NCI-H2227 treated with DMSO at 0.1 percent for 48 hours (cell line): ENCODE results near the gene FOXG1.

Source experiments
- DNase-seq: peaks from one replicate; lab custom pipeline; 2025; lab: John Stamatoyannopoulos, UW

The FOXG1 gene

DNA sequence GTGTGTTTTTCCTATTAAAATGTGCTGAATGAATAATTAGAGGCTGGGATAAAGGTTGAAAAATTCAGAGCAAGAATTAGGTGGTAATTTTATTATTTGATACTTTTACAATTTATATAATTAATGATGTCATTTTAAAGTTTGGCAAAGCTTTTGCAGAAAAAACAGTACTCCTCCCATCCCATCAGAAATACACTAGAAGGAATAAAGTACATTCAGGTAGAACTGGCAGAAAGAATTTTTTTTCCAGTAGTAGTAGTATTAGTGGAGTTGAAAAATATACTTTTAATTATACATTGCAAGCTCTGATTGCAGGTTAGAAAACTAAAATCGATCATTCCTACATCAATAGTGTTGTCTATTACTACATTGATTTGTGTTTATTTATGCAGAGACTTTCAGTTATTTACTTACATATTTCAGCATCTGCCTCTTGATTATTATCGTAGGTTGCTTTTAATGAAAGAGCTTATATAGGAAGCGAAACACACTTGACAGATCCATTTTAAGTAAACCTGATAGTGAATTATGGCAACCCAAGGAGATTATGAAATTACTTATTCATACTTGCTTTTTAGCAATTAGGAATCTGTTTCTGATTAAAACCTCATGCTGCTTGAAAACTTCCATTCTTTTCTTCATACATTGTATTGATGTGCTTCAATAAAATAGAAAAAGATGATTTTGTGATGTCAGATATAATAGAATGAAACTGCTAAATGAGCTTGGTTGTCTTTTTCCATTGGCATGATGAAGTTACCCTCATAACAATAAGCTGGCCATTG, 10.1 kb downstream of the FOXG1 start:
- DNase-seq, result no peak

DNA sequence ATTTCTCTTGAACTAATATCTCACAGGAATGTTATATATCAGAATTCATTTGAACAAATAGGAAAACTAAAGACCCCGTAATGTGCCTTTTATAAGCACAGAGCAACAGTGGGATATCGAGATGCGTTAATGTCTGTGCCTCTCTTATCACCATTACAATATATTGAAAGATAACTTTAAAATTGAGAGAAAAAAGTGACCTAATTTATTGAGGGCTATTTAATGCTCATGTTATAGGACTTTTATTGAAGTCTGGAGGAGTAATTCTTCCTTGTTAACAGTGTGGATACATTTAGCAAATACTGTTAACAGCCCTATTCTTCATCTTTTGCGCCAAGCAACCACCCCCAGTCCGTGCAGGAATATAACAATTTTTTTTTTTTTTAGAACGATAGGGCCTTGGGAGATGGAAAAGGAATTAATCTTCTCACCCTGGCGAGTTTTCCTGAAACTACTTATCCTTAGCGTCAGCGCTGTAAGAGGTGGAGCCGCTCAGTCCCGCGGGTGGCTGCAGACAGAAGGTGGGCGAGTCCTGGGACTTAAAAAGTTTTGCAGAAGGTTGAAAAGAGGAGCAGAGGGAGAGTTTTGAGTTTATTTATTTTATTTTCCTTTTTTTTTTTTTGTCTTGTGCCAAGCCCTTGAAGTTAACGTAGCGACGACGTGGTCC, 11.0 kb downstream of the FOXG1 start:
- no peak for DNase-seq

DNA sequence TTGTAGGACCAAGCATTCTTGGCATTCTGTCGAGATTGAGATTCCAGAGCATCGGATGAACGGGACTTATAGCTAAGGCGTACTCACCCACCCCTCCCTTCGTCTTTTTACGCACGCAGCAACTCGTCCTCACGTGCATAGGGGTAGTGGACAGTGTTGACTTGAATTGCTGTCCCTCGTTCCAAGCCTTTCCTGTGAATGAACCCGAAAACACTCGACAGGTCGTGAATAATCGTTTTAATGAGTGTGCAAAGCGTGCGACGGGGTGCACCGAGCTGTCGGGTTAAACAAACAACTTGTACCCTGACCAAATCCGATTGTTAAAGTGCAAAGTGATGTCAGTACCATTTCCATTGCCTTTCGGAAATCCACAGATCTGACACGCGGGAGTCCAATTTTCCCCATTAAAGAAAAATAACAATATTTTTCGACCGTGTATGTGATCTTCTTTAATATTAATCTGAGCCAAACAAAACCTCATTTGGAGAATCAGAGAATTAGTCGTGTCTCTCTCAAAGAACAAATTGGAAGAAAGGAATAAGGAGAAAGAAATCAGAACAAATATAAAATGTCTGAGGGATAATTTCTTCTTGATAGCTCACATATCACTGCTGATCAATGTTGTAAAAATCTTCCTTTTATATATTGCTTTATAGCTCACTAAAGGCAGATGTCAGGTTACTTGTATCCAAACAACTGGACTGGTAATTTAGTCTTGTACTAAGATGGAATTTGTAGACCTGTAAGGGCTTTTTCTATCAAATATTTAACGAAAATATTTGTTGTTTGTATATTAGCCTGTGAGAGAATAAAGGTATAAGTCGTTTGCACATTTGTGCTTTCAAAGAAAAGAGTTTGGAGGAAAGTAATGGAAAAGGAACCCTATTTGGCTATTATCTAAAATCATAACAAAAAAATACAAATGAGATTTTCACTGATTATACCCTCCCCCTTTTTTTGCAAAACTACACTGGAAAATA, 11.8 kb downstream of the FOXG1 start:
- no peak for DNase-seq

DNA sequence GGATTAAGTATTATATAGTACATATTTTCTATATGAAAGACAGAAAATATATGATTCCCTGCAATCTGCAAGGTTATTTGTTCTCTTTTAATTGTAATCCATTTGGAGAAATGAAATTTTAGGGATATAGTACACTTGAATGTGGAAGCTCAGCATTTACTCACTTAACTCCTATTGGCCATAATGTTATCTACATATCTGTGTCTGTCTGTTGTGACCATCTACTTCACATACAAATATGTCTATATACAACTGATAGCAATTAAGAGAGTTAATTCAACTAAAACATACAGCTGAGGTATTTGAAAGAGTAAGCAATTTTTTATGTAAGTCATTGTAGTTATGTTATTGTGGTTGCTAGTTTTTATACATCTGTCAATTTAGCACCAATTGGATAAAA, 12.9 kb downstream of the FOXG1 start:
- DNase-seq, result no peak

DNA sequence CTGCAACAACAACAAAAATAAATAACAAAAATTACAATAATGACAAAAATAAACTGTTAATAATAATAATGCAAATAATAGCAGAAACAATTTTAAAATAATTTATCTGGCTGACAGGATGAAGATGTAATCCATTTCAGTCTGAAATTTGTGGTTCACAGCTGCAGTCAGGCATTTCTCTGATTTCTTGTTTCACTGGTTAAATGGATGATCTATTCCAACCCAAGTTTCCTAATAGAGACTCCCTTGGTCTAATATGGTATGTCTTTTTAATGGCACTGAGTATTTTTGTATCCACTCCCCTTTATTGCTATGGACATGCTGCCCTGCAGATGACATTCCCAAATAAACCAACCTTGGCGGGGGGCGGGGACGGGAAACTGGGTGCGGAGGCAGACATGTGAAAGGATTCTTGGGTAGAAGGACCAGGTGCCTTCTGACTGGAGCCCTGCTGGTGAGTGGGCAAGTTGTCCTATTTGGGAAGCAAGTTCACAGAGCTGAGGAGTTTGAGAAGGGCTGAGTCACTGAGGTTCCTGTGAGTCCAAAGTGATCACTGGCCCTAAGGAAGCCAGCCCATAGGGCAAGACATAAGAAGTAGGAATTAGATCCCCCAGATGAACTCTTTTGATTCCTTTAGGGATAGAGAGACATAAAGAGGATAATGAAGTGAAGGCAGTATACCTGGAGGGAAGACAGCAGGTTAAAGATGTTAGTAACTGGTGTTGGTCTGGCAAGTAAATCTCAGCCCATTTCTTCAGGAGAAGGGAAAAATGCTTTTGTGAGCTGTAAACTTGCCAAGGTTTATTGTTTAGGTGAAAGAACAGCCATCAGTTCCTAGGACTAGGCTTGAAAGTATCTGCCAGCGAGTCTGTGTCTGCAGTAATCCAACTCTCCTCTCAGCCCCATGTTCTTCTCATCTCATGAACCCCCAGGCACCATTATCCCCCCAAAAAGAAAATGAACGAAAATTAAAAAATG, 14.5 kb downstream of the FOXG1 start:
- no peak for DNase-seq

DNA sequence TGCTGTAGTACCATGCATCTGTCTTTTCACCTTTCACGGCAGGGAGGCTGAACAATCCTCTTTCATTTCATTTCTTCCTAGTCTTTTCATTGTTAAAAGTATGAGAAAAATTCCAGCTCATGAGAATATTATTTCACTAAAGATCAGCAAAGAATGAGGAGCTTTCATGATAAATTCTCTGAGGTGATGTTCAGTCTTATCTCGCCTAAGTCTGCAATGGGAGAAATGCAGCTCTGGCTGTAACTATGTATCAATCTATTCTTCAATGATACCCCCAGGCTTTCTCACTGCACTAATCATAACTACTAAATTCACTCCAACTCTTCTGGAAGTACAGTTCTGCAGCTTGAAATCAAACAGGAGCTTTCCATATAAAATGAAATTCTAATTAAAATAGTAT, 15.7 kb downstream of the FOXG1 start:
- no peak for DNase-seq

DNA sequence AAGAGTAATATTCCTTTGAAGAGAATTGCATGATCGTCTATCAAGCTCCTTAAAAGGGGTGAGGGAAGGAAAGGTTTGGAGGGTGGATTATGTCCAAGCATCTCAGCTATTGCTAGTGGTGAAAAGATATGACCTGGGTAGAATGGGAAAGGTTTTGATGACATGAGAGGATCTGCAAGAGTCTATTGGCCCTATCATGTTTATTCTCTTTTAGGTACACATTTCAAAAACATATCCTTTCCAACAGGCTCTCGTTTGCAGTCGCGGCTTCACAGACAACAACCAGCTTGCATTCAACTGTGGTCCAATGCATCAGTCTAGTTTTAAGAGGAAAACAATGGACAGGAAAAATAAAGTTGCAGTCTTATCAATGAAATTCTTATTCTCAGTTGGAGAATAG, 17.1 kb downstream of the FOXG1 start:
- DNase-seq, result no peak

DNA sequence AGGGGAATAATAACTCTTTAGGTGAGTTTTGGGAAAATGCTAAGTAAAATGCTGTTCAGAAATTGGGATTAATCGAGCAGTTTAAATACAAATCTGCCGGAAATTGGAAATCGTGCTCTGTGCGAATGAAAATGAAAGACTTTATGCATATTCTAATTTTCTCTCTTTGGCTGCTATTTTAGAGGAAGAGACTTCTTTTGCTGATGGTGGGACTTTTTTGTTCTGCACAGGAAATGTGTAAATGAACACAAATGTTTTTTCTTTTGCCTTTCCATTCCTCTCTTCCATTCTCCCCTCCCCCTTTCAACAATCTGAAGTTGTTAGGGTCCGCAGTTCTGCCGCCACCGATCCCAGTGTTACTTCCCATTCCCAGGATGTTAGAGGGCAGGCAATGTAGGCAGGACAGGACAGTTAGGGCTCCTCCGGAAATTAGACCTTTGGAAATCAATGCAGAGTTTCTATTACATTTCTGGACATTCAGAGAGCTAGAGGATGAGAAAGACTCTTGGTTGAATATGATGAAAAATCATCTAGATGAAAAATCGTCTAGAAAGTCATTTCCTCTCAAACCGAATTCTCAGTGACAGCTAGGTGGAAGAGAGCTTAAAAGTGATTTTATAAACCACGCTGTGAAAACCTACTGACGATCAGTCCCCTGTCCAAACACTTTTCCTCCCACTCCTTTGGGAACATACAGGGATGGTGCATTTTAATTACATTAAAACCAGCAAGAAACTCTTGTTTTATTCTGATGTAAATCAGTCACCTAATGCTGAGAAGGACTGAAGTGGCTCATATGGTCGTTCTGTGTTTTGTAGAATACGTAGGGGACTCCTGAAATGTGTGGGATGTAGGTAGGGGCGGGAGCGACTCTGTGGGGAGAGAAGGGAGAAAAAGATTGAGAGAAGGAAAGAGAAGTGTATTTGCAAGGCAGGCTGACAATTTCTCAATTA, 17.8 kb downstream of the FOXG1 start:
- no peak for DNase-seq

DNA sequence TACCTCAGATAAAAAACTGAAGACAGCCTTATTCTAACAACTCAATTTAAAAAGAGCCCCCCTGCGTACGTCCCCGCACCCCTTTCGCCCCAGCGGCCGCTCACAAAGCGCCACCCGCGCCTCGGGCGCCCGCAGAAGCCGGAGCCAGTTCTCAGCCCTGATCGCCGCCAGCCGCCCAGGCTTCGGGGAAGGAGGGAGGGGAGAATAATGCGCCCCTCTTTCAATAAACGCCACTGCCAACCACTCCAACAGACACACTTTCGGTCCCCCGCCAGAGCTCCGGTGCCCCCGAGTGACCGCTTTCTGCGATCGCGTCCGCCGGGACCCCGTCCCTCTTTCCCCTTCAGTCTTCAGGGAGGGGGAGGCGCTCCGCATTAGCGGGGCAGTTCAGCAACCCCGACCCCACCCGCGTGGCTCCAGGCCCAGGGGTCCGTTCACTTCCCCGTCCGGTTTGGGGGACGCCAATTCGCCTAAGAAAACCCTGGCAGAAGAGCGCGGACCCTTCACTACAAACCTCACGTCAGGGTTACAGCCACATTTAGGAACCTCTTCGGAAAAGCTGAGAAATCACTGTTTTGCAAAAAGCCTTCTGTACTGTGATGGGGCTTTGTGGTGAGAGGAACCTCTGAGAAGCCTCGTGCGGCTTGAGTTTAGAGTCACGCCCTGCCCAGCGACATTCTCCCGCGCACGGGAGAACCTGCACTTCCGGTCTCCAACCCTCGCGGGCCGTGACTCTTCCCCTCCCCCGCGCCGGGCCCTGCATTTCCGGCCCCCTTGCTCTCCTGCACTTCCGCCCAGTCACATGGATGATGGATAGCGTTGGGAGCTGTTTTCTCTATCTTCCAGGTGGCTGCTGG, 18.7 kb downstream of the FOXG1 start:
- DNase-seq, result no peak

DNA sequence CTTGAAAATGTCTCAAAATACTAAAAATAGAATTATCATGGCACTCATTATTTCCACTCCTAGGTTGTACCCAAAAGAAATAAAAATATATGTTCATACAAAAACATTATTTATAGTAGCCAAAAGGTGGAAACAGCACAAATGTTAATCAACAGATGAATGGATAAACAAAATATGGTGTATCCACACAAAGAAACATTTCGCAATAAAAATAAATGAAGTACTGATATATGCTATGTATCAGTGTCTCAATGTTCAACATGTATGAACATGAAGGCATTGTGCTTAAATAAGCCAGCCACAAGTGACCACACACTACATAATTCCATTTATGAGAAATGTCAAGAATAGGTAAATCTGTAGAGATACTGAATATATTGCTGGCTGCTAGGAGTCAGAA, 40.9 kb downstream of the FOXG1 start:
- no peak for DNase-seq

DNA sequence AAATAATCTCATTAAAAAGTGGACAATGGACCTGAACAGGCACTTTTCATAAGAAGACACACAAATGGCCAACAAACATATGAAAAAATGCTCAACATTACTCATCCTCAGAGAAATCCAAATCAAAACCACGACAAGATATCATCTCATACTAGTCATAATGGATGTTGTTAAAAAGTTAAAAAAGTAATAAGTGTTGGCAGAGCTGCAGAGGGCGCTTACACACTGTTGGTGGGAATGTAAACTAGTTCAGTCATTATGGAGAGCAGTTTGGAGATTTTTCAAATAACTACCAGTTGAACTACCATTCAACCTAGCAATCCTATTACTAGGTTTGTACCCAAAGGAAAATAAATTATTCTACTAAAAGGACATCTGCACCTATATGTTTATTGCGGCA, 47.2 kb downstream of the FOXG1 start:
- DNase-seq, result no peak
